ENCODE results near the gene GALNT16. TPM values are rescaled to one million over a fixed set of nuclear protein-coding genes. Genes with fewer than 3 reads are reported as not detected.
A peak's percentile ranks its signal among the peaks of the same experiment; 100 is the strongest.

The GALNT16 gene
- total RNA-seq, 1 experiment from 2014 or later = 4.0 TPM

DNA sequence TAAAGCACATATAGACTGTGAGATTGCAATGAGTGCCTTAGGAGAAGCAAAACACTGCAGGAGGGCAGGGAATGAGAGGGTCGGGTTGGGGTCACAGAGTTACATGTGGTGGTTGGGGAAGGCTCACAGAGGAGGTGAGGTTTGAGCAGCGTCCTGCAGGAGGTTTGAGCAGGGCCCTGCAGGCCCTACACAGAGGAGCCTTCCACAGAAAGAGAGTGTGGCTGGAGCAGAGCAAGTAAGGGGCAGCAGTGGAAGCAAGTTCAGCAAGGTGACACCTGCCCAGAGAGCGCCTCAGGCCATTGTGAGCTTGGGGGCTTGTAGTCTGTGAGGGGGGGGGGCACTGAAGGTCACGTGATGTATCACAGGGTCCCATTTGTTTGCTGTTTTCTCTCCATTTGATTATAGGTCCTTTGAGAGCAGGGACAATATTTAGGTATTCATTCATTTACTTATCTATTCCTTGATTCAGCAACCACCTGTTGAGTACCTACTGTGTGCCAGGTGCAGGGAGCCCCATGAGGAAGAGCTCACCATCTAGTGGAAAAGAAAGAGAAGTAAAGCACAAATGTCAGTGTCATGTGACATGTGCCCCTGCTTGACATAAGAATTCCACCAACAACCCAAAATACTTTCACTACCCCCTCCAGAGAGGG is 56.6 kb downstream of the GALNT16 start:
- TF ChIP-seq, protein P1, sequence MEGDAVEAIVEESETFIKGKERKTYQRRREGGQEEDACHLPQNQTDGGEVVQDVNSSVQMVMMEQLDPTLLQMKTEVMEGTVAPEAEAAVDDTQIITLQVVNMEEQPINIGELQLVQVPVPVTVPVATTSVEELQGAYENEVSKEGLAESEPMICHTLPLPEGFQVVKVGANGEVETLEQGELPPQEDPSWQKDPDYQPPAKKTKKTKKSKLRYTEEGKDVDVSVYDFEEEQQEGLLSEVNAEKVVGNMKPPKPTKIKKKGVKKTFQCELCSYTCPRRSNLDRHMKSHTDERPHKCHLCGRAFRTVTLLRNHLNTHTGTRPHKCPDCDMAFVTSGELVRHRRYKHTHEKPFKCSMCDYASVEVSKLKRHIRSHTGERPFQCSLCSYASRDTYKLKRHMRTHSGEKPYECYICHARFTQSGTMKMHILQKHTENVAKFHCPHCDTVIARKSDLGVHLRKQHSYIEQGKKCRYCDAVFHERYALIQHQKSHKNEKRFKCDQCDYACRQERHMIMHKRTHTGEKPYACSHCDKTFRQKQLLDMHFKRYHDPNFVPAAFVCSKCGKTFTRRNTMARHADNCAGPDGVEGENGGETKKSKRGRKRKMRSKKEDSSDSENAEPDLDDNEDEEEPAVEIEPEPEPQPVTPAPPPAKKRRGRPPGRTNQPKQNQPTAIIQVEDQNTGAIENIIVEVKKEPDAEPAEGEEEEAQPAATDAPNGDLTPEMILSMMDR (IDR thresholded peaks at IDR 0.05; ENCODE audit: unreplicated experiment) = no peak
- no peak overlapping the region for H3K27ac Mint-ChIP-seq (ENCODE audit: unreplicated experiment)
- no TSS peak for BruUV-seq (replicated peaks)
- DNase-seq = no peak
- H3K9me3 Mint-ChIP-seq (ENCODE audit: low read depth, unreplicated experiment) = no peaks in the 10 kb centered on the region
- CTCF ChIA-PET = interaction anchor here (0.6 to 0.7 kb wide), 2 partner anchors 10 to 97 kb away, joined by 3 to 7 read pairs; no protein-coding TSS in a partner anchor
- no peak overlapping the region for H3K4me3 Mint-ChIP-seq (ENCODE audit: low read depth, unreplicated experiment)
- H3K27me3 Mint-ChIP-seq (ENCODE audit: unreplicated experiment) = no peaks in the 10 kb centered on the region
- no peaks in the 10 kb centered on the region for H3K36me3 Mint-ChIP-seq (ENCODE audit: insufficient read depth, unreplicated experiment)
- intact Hi-C loops (cut with micrococcal nuclease; ENCODE audit: unreplicated experiment) = no loop called here
- H3K4me1 Mint-ChIP-seq (ENCODE audit: low read depth, unreplicated experiment) = peaks cover 17% of the 10 kb centered on the region

DNA sequence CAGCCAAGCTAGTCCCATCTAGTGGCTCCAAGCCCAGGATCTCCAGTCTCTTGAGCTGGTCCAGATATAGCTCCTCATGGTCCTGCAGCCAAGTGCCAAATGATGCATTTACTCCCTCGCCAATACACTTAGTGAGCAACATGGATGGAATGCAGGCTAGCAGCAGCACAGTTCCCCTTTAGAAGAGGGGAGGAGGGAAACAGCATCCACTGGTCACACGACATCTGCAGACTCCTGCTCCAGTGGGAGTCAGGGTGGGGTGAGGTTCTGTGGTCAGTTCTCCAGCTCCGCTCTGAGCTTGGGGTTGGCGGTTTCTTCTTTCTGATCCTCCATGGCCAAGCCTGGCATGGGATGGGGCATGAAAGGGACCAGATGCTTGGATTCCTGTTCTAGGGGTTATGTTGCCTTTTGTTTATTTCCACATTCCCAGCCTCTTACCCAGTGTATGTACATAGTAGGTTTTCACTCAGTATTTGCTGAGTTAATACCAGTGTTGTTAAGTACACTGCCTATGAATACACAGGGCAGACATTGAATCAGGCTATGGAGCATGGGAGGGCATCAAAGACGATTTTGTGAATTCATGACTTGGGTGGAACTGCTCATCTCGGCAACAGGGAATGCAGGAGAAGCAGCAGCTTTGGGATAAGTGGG is 57.3 kb downstream of the GALNT16 start:
- TF ChIP-seq, protein P1 (IDR thresholded peaks at IDR 0.05; ENCODE audit: unreplicated experiment) = no peak
- H3K27ac Mint-ChIP-seq (ENCODE audit: unreplicated experiment) = no peak overlapping the region
- intact Hi-C loops (cut with micrococcal nuclease; ENCODE audit: unreplicated experiment) = no loop called here
- no peak overlapping the region for H3K4me3 Mint-ChIP-seq (ENCODE audit: low read depth, unreplicated experiment)
- CTCF ChIA-PET = interaction anchor here (0.6 to 0.7 kb wide), 2 partner anchors 9 to 96 kb away, joined by 3 to 7 read pairs; no protein-coding TSS in a partner anchor
- no TSS peak for BruUV-seq (replicated peaks)
- no peaks in the 10 kb centered on the region for H3K36me3 Mint-ChIP-seq (ENCODE audit: insufficient read depth, unreplicated experiment)
- DNase-seq = peak; percentile 28
- no peaks in the 10 kb centered on the region for H3K27me3 Mint-ChIP-seq (ENCODE audit: unreplicated experiment)
- H3K9me3 Mint-ChIP-seq (ENCODE audit: low read depth, unreplicated experiment) = no peaks in the 10 kb centered on the region
- peaks cover 17% of the 10 kb centered on the region for H3K4me1 Mint-ChIP-seq (ENCODE audit: low read depth, unreplicated experiment)

DNA sequence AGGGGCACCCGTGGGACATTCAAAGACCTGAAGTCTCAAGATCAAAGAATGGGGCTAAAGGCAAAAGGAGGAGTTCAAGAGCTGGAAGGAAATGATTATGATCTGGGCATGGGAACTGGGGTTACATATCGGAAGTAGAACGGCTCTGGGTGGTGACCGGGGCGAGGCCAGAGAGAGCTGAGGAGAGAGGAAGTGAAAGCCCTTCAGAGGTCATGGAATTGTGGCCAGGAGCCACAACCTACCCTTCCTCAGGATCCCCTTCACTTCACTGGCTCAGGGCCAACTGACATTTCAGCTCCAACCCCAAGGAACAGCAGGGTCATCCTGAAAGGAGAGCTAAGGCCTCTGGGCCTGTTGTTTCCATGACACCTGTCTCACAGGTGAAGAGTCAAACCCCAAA is 57.8 kb downstream of the GALNT16 start:
- Mint-ChIP-seq H3K4me3 (ENCODE audit: low read depth, unreplicated experiment) (no peak overlapping the region), H3K36me3 (ENCODE audit: insufficient read depth, unreplicated experiment) (no peaks in the 10 kb centered on the region), H3K4me1 (ENCODE audit: low read depth, unreplicated experiment) (peaks cover 17% of the 10 kb centered on the region), H3K9me3 (ENCODE audit: low read depth, unreplicated experiment) (no peaks in the 10 kb centered on the region), H3K27ac (ENCODE audit: unreplicated experiment) (no peak overlapping the region), H3K27me3 (ENCODE audit: unreplicated experiment) (no peaks in the 10 kb centered on the region)
- DNase-seq = no peak
- BruUV-seq (replicated peaks) = no TSS peak
- TF ChIP-seq, protein P1 (IDR thresholded peaks at IDR 0.05; ENCODE audit: unreplicated experiment) = no peak
- intact Hi-C loops (cut with micrococcal nuclease; ENCODE audit: unreplicated experiment) = no loop called here
- CTCF ChIA-PET = no interaction called here

DNA sequence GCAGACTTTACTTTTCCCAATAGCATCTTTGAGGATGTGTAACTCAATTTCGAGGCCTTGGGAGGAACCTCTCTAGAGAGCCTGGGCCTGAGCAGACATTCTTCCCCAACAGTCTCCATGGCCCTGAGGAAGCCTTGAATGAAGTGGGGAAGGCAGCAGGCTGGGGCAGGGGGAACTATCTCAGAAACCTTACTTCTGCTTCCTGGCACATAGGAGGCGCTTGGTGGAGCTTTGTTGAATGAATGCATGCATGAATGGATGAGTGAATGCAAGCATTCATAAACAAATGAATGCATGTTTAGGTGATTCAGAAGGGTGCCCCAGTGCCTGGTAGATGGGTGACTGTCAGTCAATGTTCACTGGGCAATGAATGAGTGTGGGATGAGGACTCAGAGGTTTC is 58.3 kb downstream of the GALNT16 start:
- Mint-ChIP-seq H3K36me3 (ENCODE audit: insufficient read depth, unreplicated experiment) (no peaks in the 10 kb centered on the region), H3K4me1 (ENCODE audit: low read depth, unreplicated experiment) (peaks cover 17% of the 10 kb centered on the region), H3K27me3 (ENCODE audit: unreplicated experiment) (no peaks in the 10 kb centered on the region), H3K4me3 (ENCODE audit: low read depth, unreplicated experiment) (no peak overlapping the region), H3K27ac (ENCODE audit: unreplicated experiment) (no peak overlapping the region), H3K9me3 (ENCODE audit: low read depth, unreplicated experiment) (no peaks in the 10 kb centered on the region)
- no TSS peak for BruUV-seq (replicated peaks)
- TF ChIP-seq, protein P1 (IDR thresholded peaks at IDR 0.05; ENCODE audit: unreplicated experiment) = no peak
- intact Hi-C loops (cut with micrococcal nuclease; ENCODE audit: unreplicated experiment) = no loop called here
- no peak for DNase-seq
- CTCF ChIA-PET = interaction anchor here (1.0 to 1.2 kb wide), 2 partner anchors 8 to 10 kb away, joined by 3 to 6 read pairs; no protein-coding TSS in a partner anchor

Measured in Calu3 (cell line).